Measurements from ENCODE around the gene ARHGEF38.

The ARHGEF38 gene

DNA sequence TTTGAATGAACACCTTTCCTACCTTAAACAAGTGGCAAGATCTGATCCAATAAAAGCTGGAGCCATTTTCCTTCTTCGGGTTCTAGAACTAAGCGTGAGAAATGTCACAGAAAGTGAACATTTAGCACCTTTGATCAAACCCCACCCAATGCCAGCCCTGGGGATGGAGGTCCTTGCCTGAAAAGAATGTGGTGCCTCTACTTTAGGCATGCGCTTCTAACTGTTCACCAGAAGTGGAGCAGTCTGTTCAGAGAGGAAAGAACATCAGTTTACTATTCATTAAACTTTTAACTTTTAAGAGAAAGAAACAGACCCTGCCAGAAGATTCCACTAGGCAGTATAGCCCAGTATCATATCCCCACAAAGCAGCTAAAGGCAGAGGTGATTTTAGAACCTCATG lies 80.2 kb downstream of the ARHGEF38 start:
- Mint-ChIP-seq H3K4me1 (ENCODE audit: low read depth) (no peaks in the 10 kb centered on the region), H3K27ac (no peak overlapping the region), H3K9me3 (no peaks in the 10 kb centered on the region), H3K27me3 (ENCODE audit: low read depth) (peaks cover 5% of the 10 kb centered on the region), H3K36me3 (ENCODE audit: low read depth) (no peaks in the 10 kb centered on the region), H3K4me3 (no peak overlapping the region)
- DNase-seq (ENCODE audit: low spot score), result no peak

DNA sequence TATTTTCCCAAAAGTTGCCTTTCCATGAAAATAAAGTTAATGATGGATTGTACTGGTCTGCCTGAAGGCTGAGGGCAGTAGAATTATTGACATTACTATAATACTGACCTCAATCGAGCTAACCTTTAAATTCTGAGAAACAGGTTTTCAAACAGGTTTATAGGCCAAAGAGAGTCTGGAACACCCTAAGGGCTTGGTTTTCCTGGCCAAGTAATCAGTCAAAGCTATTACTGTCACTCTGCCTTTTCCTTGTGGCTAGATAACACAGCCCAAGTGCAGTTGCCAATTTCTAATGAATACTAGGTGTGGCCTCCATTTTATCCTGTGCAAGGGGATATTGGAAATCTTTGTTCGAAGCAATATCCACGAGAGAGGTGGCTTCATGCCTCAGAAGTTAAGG lies 80.8 kb downstream of the ARHGEF38 start:
- no peaks in the 10 kb centered on the region for H3K4me1 Mint-ChIP-seq (ENCODE audit: low read depth)
- no peaks in the 10 kb centered on the region for H3K9me3 Mint-ChIP-seq
- peaks cover 7% of the 10 kb centered on the region for H3K27me3 Mint-ChIP-seq (ENCODE audit: low read depth)
- H3K4me3 Mint-ChIP-seq, result no peak overlapping the region
- no peak for DNase-seq (ENCODE audit: low spot score)
- no peak overlapping the region for H3K27ac Mint-ChIP-seq
- no peaks in the 10 kb centered on the region for H3K36me3 Mint-ChIP-seq (ENCODE audit: low read depth)

DNA sequence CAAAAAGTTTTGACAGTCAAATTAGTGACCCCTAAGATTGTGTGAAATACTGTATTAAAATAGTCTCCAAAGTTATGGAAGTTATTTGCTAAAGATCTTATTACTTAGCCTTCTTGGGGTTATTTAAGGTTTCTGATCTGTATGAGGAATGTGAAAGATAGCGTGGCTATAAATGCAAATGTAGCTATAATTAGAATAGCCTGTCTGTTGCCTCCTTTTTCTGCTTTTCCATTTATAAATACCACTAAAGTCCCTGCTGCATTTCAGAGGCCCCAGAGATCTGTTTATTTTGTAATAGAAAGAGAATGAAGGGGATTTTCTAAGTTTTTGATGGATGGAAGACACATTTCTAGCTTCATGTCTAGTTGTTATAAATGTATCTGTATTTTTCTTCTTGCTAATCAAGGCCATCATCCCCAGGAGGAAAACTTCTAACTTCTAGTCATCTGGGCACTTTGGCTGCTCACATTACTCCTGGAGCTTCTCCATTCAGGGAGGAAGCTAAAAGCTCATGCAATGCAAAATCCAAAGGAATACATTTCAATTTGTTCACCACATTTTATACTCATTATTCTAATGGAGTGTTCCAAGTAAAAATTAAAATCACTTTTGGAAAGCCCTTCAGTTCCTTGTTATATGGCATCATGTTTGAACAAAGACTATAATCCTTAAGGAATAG lies 82.1 kb downstream of the ARHGEF38 start:
- Mint-ChIP-seq H3K27me3 (ENCODE audit: low read depth) (peaks cover 7% of the 10 kb centered on the region), H3K9me3 (no peaks in the 10 kb centered on the region), H3K27ac (no peak overlapping the region), H3K4me1 (ENCODE audit: low read depth) (no peaks in the 10 kb centered on the region), H3K36me3 (ENCODE audit: low read depth) (no peaks in the 10 kb centered on the region), H3K4me3 (no peak overlapping the region)
- no peak for DNase-seq (ENCODE audit: low spot score)

DNA sequence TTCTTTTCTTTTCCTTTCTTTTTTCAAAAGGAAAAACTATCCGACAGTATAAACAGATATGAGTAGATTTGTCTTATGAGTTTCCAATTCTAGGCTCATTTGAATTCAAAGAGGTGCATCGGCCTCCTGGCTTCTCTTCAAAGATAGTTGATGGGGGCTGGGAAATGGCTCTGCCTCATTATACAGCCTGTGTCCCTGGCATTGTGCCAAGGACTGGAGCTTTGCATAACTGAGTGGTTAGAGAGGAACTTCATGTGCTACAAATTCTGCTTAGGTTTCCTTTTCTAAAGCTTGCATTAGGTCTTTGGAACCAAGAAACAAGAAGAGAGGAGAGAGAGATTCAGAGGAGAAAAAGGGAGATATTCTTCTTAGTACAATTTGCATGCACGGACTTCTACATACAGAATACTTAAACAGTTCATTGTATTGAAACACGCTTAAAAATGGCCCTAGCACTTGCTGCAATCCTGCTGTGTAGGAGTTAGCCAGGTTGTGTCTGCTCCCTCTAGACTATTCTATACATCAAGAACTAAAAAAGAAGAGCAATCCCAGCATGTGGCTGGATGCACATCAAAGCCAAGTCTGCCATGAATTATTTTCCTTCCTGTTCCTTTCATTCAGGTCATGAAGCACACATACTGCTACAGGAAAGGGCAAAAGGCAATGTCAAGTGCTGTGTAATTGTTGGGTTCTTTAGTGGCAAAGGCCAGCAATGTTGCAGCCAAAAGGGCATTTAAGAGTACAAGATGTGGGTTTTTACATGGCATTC lies 85.2 kb downstream of the ARHGEF38 start:
- no peak for DNase-seq (ENCODE audit: low spot score)

DNA sequence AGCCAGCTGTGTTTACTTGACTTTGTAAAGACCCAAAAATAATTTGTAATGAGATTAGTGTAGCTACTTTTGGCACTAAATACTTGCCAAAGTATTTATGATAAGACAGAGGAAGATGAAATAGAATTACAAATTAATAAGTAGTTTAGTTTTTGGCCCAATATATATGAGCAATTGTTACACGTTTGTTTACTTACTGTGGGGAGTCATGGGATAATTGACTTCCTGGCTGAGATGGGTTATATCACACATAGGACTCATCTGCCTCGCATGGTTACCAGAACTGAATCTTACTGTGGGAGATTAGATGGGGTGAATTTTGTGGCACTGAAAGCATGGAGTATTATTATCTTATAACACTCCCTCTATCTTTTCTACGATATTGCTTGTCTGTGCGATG lies 89.4 kb downstream of the ARHGEF38 start:
- Mint-ChIP-seq H3K27me3 (ENCODE audit: low read depth) (peaks cover 14% of the 10 kb centered on the region), H3K4me3 (no peak overlapping the region), H3K36me3 (ENCODE audit: low read depth) (no peaks in the 10 kb centered on the region), H3K27ac (no peak overlapping the region), H3K4me1 (ENCODE audit: low read depth) (no peaks in the 10 kb centered on the region), H3K9me3 (no peaks in the 10 kb centered on the region)
- DNase-seq (ENCODE audit: low spot score), result no peak

More for the DNA sequence above, 85.2 kb downstream of the ARHGEF38 start:
- H3K36me3 Mint-ChIP-seq (ENCODE audit: low read depth), result no peaks in the 10 kb centered on the region
- H3K27me3 Mint-ChIP-seq (ENCODE audit: low read depth), result peaks cover 8% of the 10 kb centered on the region
- no peaks in the 10 kb centered on the region for H3K9me3 Mint-ChIP-seq
- no peak overlapping the region for H3K4me3 Mint-ChIP-seq
- no peaks in the 10 kb centered on the region for H3K4me1 Mint-ChIP-seq (ENCODE audit: low read depth)
- H3K27ac Mint-ChIP-seq, result no peak overlapping the region

DNA sequence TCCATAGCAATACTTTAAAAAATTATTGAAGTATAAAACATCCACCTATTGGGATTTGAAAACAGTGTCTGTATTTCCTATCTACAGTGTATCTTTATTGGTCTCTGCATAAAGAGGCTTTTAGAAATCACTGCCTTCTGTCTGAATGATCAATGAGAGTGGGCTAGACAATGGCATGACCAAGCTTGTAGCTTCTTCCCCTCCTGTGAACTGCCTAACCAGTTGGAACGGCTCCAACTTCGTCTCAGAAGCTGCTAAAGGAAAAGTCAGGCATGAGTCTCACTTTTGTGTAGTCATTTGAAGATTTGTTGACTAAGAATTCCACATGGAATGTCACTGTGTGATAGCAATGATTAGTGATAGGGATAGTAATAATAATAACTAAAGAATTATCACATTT lies 91.8 kb downstream of the ARHGEF38 start:
- no peak overlapping the region for H3K27ac Mint-ChIP-seq
- no peaks in the 10 kb centered on the region for H3K4me1 Mint-ChIP-seq (ENCODE audit: low read depth)
- H3K4me3 Mint-ChIP-seq, result no peak overlapping the region
- H3K36me3 Mint-ChIP-seq (ENCODE audit: low read depth), result no peaks in the 10 kb centered on the region
- H3K9me3 Mint-ChIP-seq, result no peaks in the 10 kb centered on the region
- H3K27me3 Mint-ChIP-seq (ENCODE audit: low read depth), result peaks cover 12% of the 10 kb centered on the region
- DNase-seq (ENCODE audit: low spot score), result no peak

DNA sequence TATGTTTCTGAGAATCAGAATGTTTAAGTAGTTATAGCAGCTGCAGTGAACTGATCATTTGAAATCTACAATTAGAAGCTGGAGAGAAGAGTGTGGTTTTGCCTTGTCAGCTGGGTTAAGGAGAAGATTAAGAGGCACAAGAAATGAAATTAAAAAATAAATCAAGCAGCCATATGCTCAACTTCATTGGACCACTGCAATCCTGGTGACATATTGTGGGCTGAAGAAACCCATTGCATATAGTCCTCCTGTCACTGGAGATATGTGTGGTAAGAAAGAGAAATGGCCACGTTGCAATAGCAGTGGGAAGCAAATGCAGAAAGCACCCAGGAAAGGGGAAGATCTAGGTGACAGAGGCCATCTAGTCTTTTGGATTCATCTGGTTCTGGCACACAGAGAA lies 93.0 kb downstream of the ARHGEF38 start:
- Mint-ChIP-seq H3K27me3 (ENCODE audit: low read depth) (peaks cover 10% of the 10 kb centered on the region), H3K4me1 (ENCODE audit: low read depth) (no peaks in the 10 kb centered on the region), H3K36me3 (ENCODE audit: low read depth) (no peaks in the 10 kb centered on the region), H3K4me3 (no peak overlapping the region), H3K9me3 (no peaks in the 10 kb centered on the region), H3K27ac (no peak overlapping the region)
- DNase-seq (ENCODE audit: low spot score), result no peak

DNA sequence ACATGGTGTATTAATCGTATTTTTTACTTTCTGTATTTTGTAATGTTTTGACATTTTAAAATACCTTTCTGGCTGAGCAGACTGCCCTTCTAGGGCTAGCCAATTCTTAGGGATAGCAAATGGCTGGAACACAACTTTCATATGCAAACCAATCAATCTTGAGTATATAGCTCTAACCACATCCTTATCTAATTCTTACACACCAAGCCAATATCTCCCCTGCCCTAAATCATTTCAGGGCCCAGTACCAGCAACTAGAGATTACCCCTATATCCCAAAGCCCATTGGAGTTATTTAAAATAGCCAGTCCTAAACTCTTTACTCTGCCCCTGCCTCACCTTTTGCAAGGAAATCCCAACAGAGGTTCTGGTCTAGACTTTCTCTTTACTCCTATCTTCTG lies 97.8 kb downstream of the ARHGEF38 start:
- Mint-ChIP-seq H3K4me3 (no peak overlapping the region), H3K9me3 (no peaks in the 10 kb centered on the region), H3K27ac (no peak overlapping the region), H3K36me3 (ENCODE audit: low read depth) (no peaks in the 10 kb centered on the region), H3K27me3 (ENCODE audit: low read depth) (peaks cover 11% of the 10 kb centered on the region), H3K4me1 (ENCODE audit: low read depth) (no peaks in the 10 kb centered on the region)
- no peak for DNase-seq (ENCODE audit: low spot score)

DNA sequence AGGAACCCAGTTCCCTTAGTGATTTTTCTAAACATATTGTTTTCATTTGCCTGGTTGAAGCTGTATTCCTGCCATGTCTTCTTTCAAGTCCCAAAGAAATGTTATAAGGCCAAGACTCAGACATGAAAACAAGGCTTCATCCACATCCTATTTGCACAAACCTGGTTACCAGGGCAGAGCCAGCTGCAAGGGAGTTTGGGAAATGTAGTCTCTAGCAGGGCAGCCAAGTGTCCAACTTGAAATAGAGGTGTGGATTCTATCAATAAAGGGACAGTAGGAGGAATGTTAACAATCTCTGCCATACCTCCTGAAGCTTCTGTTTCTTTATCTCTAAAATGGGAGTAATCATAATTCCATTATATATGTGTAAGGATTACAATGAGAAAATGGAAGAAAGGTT lies 99.5 kb downstream of the ARHGEF38 start:
- peaks cover 12% of the 10 kb centered on the region for H3K27me3 Mint-ChIP-seq (ENCODE audit: low read depth)
- no peak overlapping the region for H3K27ac Mint-ChIP-seq
- no peaks in the 10 kb centered on the region for H3K9me3 Mint-ChIP-seq
- no peak overlapping the region for H3K4me3 Mint-ChIP-seq
- H3K36me3 Mint-ChIP-seq (ENCODE audit: low read depth), result no peaks in the 10 kb centered on the region
- no peaks in the 10 kb centered on the region for H3K4me1 Mint-ChIP-seq (ENCODE audit: low read depth)
- no peak for DNase-seq (ENCODE audit: low spot score)

DNA sequence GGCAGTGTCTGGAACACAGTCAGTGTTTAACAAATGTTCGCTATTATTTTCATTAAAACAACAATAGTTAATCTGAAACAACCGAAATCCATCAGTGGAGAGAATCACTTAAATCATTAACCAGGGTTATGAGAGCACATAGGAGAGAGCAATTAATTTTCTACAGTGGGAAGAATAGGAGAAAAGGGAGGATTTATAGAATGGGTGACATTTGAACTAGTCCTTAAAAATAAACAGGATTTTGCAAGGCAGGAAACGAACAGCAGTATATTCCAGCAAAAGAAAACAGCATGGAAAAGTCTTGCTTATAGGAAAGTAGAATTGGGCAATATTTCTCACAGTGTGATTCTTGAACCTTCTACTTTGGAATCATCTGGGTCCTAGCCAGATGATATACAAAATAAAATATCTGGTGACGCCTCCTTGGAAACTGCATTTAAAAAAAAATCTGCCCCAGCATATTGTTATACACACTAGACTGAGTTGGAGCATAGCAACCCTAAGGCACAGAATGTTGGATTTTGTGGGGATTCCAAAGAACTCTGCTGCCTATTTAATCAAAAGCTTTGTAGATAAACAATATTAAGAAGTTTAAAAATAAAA lies 100.0 kb downstream of the ARHGEF38 start:
- no peaks in the 10 kb centered on the region for H3K9me3 Mint-ChIP-seq
- H3K27me3 Mint-ChIP-seq (ENCODE audit: low read depth), result peaks cover 12% of the 10 kb centered on the region
- no peak overlapping the region for H3K4me3 Mint-ChIP-seq
- H3K27ac Mint-ChIP-seq, result no peak overlapping the region
- no peak for DNase-seq (ENCODE audit: low spot score)
- H3K36me3 Mint-ChIP-seq (ENCODE audit: low read depth), result no peaks in the 10 kb centered on the region
- H3K4me1 Mint-ChIP-seq (ENCODE audit: low read depth), result no peaks in the 10 kb centered on the region

DNA sequence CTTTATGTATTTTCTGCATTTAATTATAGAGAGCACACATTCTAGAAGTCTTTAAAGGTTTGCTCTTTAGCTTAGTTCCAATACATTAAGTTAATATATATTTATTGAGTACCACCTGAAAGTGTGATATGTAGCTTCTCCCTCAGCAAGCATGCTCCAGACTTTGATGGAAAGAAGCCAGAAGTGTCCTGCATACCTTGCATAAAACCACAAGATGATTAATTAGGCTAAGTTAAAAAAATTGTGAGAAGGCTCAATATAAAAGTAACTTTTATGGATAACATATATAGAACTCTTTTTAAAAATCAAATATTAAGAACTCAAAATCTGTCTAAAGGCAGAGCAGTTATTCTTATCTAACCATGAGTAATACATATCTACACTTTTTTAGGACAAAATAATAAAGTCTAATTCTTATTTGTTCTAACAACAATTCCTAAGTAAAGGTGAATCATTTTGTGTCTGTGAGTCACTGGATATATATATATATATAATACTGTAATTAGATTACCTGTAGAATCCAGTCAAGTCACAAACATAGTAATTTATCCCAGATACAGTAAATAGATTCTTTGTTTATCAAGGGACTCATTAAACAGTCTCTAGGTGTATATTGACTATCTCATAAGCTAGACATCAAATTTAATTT lies 104.8 kb downstream of the ARHGEF38 start:
- no peaks in the 10 kb centered on the region for H3K36me3 Mint-ChIP-seq (ENCODE audit: low read depth)
- no peak overlapping the region for H3K4me3 Mint-ChIP-seq
- peaks cover 4% of the 10 kb centered on the region for H3K27me3 Mint-ChIP-seq (ENCODE audit: low read depth)
- no peak for DNase-seq (ENCODE audit: low spot score)
- no peak overlapping the region for H3K27ac Mint-ChIP-seq
- H3K4me1 Mint-ChIP-seq (ENCODE audit: low read depth), result no peaks in the 10 kb centered on the region
- H3K9me3 Mint-ChIP-seq, result no peaks in the 10 kb centered on the region

DNA sequence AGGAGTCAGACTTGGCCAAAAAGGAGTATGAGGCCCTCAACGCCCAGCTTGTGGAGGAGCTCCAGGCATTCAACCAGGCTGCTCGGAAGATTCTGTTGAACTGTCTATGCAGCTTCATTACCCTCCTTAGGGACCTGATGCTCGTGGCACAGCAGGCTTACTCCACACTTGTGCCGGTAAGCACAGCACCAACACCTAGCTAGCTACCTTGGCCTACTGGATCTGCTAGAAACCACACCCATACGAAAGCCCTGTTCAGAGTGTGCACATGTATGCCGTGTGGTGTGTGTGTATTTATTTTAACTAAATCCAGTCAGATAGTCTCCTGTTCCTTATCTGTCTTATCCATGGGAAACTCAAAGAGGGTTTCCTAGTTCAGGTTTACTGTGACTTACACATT lies 106.8 kb downstream of the ARHGEF38 start:
- no peaks in the 10 kb centered on the region for H3K36me3 Mint-ChIP-seq (ENCODE audit: low read depth)

DNA sequence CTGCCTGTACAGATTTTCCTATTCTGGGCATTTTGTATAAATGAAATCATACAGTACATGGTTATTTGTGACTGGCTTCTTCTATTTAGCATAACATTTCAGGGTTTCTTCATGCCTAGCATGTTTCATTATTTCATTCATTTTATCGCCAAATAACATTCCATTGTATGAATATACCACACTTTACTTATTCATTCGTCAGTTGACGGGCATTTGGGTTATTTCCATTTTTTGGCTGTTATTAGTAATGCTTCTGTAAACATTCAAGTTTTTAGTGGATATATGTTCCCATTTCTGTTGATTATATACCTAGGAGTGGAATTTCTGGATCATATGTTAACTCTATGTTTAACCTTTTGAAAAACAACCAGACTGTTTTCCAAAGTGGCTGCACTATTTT lies 108.6 kb downstream of the ARHGEF38 start:
- H3K27ac Mint-ChIP-seq, result no peak overlapping the region
- H3K9me3 Mint-ChIP-seq, result no peaks in the 10 kb centered on the region
- DNase-seq (ENCODE audit: low spot score), result no peak
- H3K4me3 Mint-ChIP-seq, result no peak overlapping the region
- peaks cover 2% of the 10 kb centered on the region for H3K27me3 Mint-ChIP-seq (ENCODE audit: low read depth)
- H3K4me1 Mint-ChIP-seq (ENCODE audit: low read depth), result peaks cover 2% of the 10 kb centered on the region
- no peaks in the 10 kb centered on the region for H3K36me3 Mint-ChIP-seq (ENCODE audit: low read depth)

More for the DNA sequence above, 106.8 kb downstream of the ARHGEF38 start:
- no peak for DNase-seq (ENCODE audit: low spot score)
- Mint-ChIP-seq H3K27ac (no peak overlapping the region), H3K27me3 (ENCODE audit: low read depth) (peaks cover 4% of the 10 kb centered on the region), H3K4me3 (no peak overlapping the region), H3K4me1 (ENCODE audit: low read depth) (peaks cover 2% of the 10 kb centered on the region), H3K9me3 (no peaks in the 10 kb centered on the region)
